Upper lobe of left lung (tissue), 6 donors: ENCODE data around the gene ELF4. TPM values are rescaled to one million over a fixed set of nuclear protein-coding genes. Genes with fewer than 3 reads are reported as not detected.
A peak's percentile ranks its signal among the peaks of the same experiment; 100 is the strongest.

Experiments
- ATAC-seq, 2 donors: fragments of 200-7000 bp; cut with Tn5 transposase; one replicate each; pipeline ENCODE4 v1.9.1; 2022; ENCODE audit warnings: mild to moderate bottlenecking in 2 of 2, moderate library complexity in 2 of 2; ENCODE audit not compliant: low FRiP score in 2 of 2
- DNase-seq, 2 donors: peaks; one replicate each; pipeline ENCODE4 v3.0.0-alpha.2; 2019 to 2020
- H3K27ac ChIP-seq, 4 donors: fragments of 200-600 bp; sonication (generic); one replicate each; pipeline ENCODE4 v1.5.1; 2016 to 2019
- H3K27me3 ChIP-seq, 4 donors: fragments of 200-600 bp; sonication (generic); one replicate each; pipeline ENCODE4 v1.5.1; 2017 to 2019
- H3K36me3 ChIP-seq, 4 donors: fragments of 200-600 bp; sonication (generic); one replicate each; pipeline ENCODE4 v1.5.1; 2016 to 2019
- H3K4me1 ChIP-seq, 4 donors: fragments of 200-600 bp; sonication (generic); one replicate each; pipeline ENCODE4 v1.5.1; 2018 to 2019
- H3K4me3 ChIP-seq, 4 donors: fragments of 200-600 bp; sonication (generic); one replicate each; pipeline ENCODE4 v1.5.1; 2017 to 2019; ENCODE audit warnings: mild to moderate bottlenecking in 2 of 4, moderate library complexity in 1 of 4
- H3K9me3 ChIP-seq, 4 donors: fragments of 200-600 bp; sonication (generic); one replicate each; pipeline ENCODE4 v1.5.1; 2018 to 2019
- EP300 ChIP-seq, 4 donors: sonication (generic); formaldehyde crosslinking; IDR thresholded peaks; one replicate each; pipeline ENCODE4 v1.5.1; 2017; ENCODE audit warnings: antibody characterized with exemption in 4 of 4, control low read depth in 2 of 4
- POLR2A ChIP-seq, 4 donors: fragments of 450-650 bp; IDR thresholded peaks; one replicate each; pipeline ENCODE4 v1.5.1; 2016 to 2017; ENCODE audit warnings: antibody characterized with exemption in 4 of 4, mild to moderate bottlenecking in 2 of 4
- POLR2AphosphoS5 ChIP-seq, 2 donors: sonication (generic); formaldehyde crosslinking; IDR thresholded peaks; one replicate each; pipeline ENCODE4 v1.5.1; 2017; ENCODE audit warnings: antibody characterized with exemption in 2 of 2
- WGBS, 2 donors: methylation state at CpG; one replicate each; pipeline ENCODE4 v1.1.5; 2017 to 2018; 5-methylcytosine and 5-hydroxymethylcytosine counted together
- total RNA-seq, 6 donors: library from RNA; depleted of rRNA in 4 of 6; stranded (reverse); fragments of >200 nt in 4 of 6; gene quantifications; one replicate each; pipeline versions ENCODE4 v1.1.0 to v1.2.1, GENCODE V29; 2016 to 2021
- TF ChIP-seq, protein P1 (sequence below), 6 experiments: fragments of 450-650 bp in 4 of 6; fragments of 200-600 bp in 2 of 6; sonication (generic) in 2 of 6; IDR thresholded peaks; one replicate each; pipeline ENCODE4 v1.5.1; 2016 to 2019; ENCODE audit warnings: antibody characterized with exemption in 6 of 6
- donor health status: DM: no; HTN: no; CAD: no; lungs with moderate emphysema.
- donor health status: DM: no; HTN: yes; CAD: no; lungs with severe emphysema.

ELF4 gene
- total RNA-seq, 6 donors from 2014 or later: 13.6 to 31.0 (median 21.9) TPM

DNA sequence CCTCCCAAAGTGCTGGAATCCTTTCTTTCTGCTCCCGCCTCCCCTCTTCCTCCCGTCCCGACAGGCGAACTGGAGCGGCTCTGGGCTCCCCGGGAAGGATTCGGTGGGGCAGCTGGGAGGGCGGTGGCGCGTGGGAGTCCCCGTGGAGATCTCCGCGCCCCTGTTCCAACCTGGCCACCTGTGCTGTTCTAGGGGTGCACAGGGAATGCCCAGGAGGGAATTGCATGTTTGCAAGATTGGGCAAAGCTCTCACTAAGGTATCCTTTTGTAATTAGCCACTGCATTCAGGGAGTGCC, 11.2 kb upstream of the ELF4 start:
- H3K27ac ChIP-seq: peak overlapping the region in 3 of 4 donors; percentile 64 to 88 (median 80)
- H3K4me1 ChIP-seq: peaks cover 0 to 19% (median 13%) of the 10 kb centered on the region in 4 donors
- H3K9me3 ChIP-seq: no peaks in the 10 kb centered on the region
- ATAC-seq: no peak
- no peaks in the 10 kb centered on the region for H3K36me3 ChIP-seq
- H3K27me3 ChIP-seq: no peaks in the 10 kb centered on the region
- TF ChIP-seq EP300 (IDR thresholded peaks at IDR 0.05): no peak
- TF ChIP-seq, protein P1, sequence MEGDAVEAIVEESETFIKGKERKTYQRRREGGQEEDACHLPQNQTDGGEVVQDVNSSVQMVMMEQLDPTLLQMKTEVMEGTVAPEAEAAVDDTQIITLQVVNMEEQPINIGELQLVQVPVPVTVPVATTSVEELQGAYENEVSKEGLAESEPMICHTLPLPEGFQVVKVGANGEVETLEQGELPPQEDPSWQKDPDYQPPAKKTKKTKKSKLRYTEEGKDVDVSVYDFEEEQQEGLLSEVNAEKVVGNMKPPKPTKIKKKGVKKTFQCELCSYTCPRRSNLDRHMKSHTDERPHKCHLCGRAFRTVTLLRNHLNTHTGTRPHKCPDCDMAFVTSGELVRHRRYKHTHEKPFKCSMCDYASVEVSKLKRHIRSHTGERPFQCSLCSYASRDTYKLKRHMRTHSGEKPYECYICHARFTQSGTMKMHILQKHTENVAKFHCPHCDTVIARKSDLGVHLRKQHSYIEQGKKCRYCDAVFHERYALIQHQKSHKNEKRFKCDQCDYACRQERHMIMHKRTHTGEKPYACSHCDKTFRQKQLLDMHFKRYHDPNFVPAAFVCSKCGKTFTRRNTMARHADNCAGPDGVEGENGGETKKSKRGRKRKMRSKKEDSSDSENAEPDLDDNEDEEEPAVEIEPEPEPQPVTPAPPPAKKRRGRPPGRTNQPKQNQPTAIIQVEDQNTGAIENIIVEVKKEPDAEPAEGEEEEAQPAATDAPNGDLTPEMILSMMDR (IDR thresholded peaks at IDR 0.05): no peak
- no peak for TF ChIP-seq POLR2AphosphoS5 (IDR thresholded peaks at IDR 0.05)
- no peak for TF ChIP-seq POLR2A (IDR thresholded peaks at IDR 0.05)
- peak overlapping the region in 2 of 4 donors; percentile 31 to 48 for H3K4me3 ChIP-seq
- no peak for DNase-seq
- 69% methylated on average over 13 of the region's 13 CpGs; no CpG with 5 or more reads in 1 of the 2 donors for WGBS, 2 donors

DNA sequence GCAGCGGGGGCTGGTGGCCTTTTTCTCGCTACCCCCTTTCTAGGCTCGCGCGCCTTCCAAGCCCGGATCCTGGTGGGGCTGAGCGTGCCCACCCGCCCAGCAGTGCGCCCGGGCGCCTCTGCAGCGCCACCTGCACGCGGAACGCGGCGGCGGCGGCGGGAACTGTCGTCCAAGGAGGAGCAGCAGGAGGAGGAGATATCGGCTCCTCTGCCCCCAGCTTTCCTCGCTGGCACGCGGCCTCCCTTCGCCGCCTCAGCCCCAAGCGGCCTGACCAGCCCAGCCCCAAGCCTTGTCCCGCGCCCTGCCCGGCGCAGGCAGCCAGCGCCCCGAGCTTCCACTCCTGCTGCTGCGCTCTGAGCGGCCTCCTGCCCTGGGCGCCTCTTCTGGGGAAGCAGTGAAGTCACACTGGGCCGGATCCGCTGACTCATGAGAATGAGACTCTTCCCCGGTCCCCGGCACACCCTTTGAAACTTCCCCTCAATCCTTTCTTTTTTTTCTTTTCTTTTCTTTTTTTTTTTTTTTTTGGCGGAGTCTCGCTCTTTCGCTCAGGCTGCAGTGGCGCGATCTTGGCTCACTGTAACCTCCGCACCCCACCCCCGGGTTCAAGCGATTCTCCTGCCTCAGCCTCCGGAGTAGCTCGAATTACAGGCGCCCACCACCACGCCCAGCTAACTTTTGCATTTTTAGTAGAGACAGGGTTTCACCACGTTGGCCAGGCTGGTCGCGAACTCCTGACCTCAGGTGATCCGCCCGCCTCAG, 10.6 kb upstream of the ELF4 start:
- peak; percentile 74 to 92 for ATAC-seq
- Histone ChIP-seq H3K9me3 (no peaks in the 10 kb centered on the region), H3K36me3 (no peaks in the 10 kb centered on the region), H3K27me3 (no peaks in the 10 kb centered on the region), H3K27ac (peak overlapping the region; percentile 64 to 88 (median 80)), H3K4me1 (peaks cover 0 to 19% (median 13%) of the 10 kb centered on the region in 4 donors), H3K4me3 (peak overlapping the region in 3 of 4 donors; percentile 31 to 48 (median 48))
- TF ChIP-seq, protein P1 (IDR thresholded peaks at IDR 0.05): peak; percentile 63 to 94 (median 88)
- TF ChIP-seq EP300 (IDR thresholded peaks at IDR 0.05) (no peak), POLR2A (IDR thresholded peaks at IDR 0.05) (peak in 1 of 4 donors; percentile 26), POLR2AphosphoS5 (IDR thresholded peaks at IDR 0.05) (peak; percentile 18 to 33)
- WGBS, 2 donors: 3 to 31% methylated on average over 23 to 33 of the region's 58 CpGs
- DNase-seq: peak; percentile 78 to 95

DNA sequence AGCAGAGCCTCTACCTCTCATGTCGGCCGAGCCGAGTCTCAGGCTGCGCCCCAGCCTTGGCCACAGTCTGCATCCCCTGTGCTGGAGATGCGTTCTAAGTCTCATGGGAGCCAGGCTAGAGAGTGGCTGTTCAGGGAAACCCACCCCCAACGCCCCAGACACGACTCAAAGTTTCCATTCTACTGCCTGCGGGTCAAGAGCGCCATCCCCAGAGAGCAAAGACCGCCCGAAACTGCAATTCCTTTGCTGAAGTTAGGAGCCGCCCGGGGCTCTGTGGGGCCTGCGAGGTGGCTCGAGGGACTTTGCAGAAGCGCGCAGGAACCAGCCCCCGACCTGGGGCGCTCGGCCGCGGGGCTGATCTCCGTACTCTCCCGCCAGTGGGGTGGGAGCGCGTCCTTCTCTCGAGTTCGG, 10.0 kb upstream of the ELF4 start:
- Histone ChIP-seq H3K27me3 (no peaks in the 10 kb centered on the region), H3K4me1 (peaks cover 0 to 19% (median 11%) of the 10 kb centered on the region in 4 donors), H3K4me3 (peak overlapping the region in 3 of 4 donors; percentile 31 to 48 (median 48)), H3K36me3 (no peaks in the 10 kb centered on the region), H3K27ac (peak overlapping the region; percentile 64 to 88 (median 80)), H3K9me3 (no peaks in the 10 kb centered on the region)
- DNase-seq (no peak), ATAC-seq (peak; percentile 6 to 28)
- WGBS, 2 donors: 48 to 100% methylated on average over 4 to 28 of the region's 28 CpGs
- TF ChIP-seq POLR2A (IDR thresholded peaks at IDR 0.05) (no peak), EP300 (IDR thresholded peaks at IDR 0.05) (no peak), POLR2AphosphoS5 (IDR thresholded peaks at IDR 0.05) (no peak)
- TF ChIP-seq, protein P1 (IDR thresholded peaks at IDR 0.05): no peak

DNA sequence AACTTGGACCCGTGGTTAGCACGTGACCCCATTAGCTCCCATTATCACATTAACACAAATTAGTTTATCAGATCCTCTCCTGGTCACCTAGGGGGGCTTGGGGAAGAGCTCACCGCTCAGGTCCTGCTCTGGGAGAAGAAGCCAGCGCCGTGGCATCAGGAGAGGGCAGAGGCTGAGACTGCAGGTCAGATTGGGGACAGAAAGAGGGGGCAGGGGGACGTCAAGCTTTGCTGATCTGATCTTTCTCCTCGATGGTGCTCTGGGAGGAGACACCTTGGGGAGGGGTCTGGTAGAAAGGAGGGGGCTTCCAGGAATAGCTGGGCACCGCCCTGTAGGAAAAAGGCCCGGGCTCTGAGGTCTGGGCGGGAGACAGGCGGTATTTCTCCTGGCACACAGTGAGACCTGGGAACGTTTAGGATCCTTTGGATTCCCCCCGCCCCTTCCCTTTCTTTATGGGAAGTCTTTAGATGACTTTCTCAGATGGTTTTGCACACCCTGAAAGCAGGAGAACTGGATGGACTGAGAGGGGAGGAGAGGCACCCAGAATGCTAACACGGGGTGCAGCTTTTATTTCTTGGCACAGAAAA, 9.1 kb upstream of the ELF4 start:
- ATAC-seq: no peak
- no peak for DNase-seq
- no peaks in the 10 kb centered on the region for H3K9me3 ChIP-seq

More for the DNA sequence above, 9.1 kb upstream of the ELF4 start:
- WGBS, 2 donors: 61 to 70% methylated on average over 2 to 14 of the region's 14 CpGs
- peak overlapping the region in 3 of 4 donors; percentile 10 to 88 (median 43) for H3K27ac ChIP-seq
- no peak overlapping the region for H3K4me3 ChIP-seq
- no peaks in the 10 kb centered on the region for H3K36me3 ChIP-seq
- H3K4me1 ChIP-seq: peaks cover 0 to 19% (median 11%) of the 10 kb centered on the region in 4 donors
- H3K27me3 ChIP-seq: no peaks in the 10 kb centered on the region
- TF ChIP-seq, protein P1 (IDR thresholded peaks at IDR 0.05): no peak
- TF ChIP-seq POLR2AphosphoS5 (IDR thresholded peaks at IDR 0.05) (no peak), POLR2A (IDR thresholded peaks at IDR 0.05) (no peak), EP300 (IDR thresholded peaks at IDR 0.05) (no peak)
